Ovary (tissue), 9 donors: Measurements from ENCODE around the gene SMARCD1. TPM values are rescaled to one million over a fixed set of nuclear protein-coding genes. Genes with fewer than 3 reads are reported as not detected.

Experiments used
- DNase-seq, 5 donors: peaks; one replicate each; pipeline ENCODE4 v3.0.0-alpha.2; 2019 to 2020
- H3K27ac ChIP-seq, 2 donors: fragments of 200-600 bp; one replicate each; pipeline versions ENCODE4 v1.5.1 to v1.8.0; 2019 to 2022
- H3K27me3 ChIP-seq: fragments of 200-600 bp; one replicate; pipeline ENCODE4 v1.8.0; 2022
- H3K36me3 ChIP-seq: fragments of 200-600 bp; sonication (generic); one replicate; pipeline ENCODE4 v1.5.1; 2019
- H3K4me1 ChIP-seq: one replicate; pipeline ENCODE4 v1.8.1; 2013; ENCODE audit warnings: mild to moderate bottlenecking, moderate library complexity; ENCODE audit not compliant: insufficient read depth
- H3K4me3 ChIP-seq: fragments of 200-600 bp; sonication (generic); one replicate; pipeline ENCODE4 v1.5.1; 2017
- H3K9me3 ChIP-seq, 2 donors: fragments of 200-600 bp in 1 of 2; sonication (generic) in 1 of 2; one replicate each; pipeline versions ENCODE4 v1.5.1 to v1.8.1; 2013 to 2019; ENCODE audit warnings: mild to moderate bottlenecking in 1 of 2, moderate library complexity in 1 of 2
- CTCF ChIP-seq, 3 donors: fragments of 450-650 bp in 2 of 3; fragments of 200-600 bp in 1 of 3; IDR thresholded peaks; one replicate each; pipeline versions ENCODE4 v1.5.1 to v1.8.0; 2016 to 2022; ENCODE audit warnings: antibody characterized with exemption in 3 of 3, mild to moderate bottlenecking in 1 of 3
- EP300 ChIP-seq: sonication (generic); formaldehyde crosslinking; IDR thresholded peaks from one replicate; pipeline ENCODE4 v1.6.1; 2017; ENCODE audit warnings: antibody characterized with exemption
- POLR2A ChIP-seq: fragments of 450-650 bp; IDR thresholded peaks from one replicate; pipeline ENCODE4 v1.6.1; 2017; ENCODE audit warnings: antibody characterized with exemption, mild to moderate bottlenecking, moderate library complexity
- WGBS, 3 donors: extraction: QIAGEN DNeasy Blood & Tissue Kit in 1 of 3; methylation state at CpG; one replicate each; pipeline versions ENCODE4 v1.1.5 to v1.1.7; 2013 to 2017; 5-methylcytosine and 5-hydroxymethylcytosine counted together
- intact Hi-C, 4 donors: fragments of 100-400 bp; cut with DNase I; formaldehyde crosslinking; loops; one replicate each; pipeline versions ENCODE4 v1.11.0 to v1.15.1; 2022 to 2023
- polyA plus RNA-seq, 2 donors: library from polyadenylated mRNA; stranded (reverse); fragments of 200-250 nt in 1 of 2; fragments of 350-450 nt in 1 of 2; fragmentation: Illumina TruSeq in 1 of 2; extraction: RNeasy Lipid Tissue Mini Kit (QIAGEN cat#74804) in 1 of 2; gene quantifications; one replicate each; pipeline ENCODE4 v1.2.3, GENCODE V29; 2013 to 2014
- total RNA-seq, 7 donors: library from RNA; depleted of rRNA in 2 of 7; stranded (reverse); fragments of >200 nt in 2 of 7; fragmentation: NEBNext Ultra II Directional in 3 of 7; extraction: Animal tissue kit (Norgen Biotek cat#: 25700) in 3 of 7; gene quantifications; one replicate each; pipeline versions ENCODE4 v1.1.0 to v1.2.4, GENCODE V29; 2016 to 2023
- donor health status: DM: no; HTN: no; CAD: no; lungs with moderate emphysema.
- donor health status: DM: no; HTN: no; CAD: no.
- donor health status: Bipolar disorder and iron deficiency.
- donor health status: DM: yes; HTN: yes; CAD: no.
- donor health status: DM: no; HTN: no; CAD: no.
- donor health status: DM: yes; HTN: yes; CAD: no.

SMARCD1 gene
- total and polyA plus RNA-seq, 9 donors = 26.1 to 57.7 (median 50.7) TPM

GRCh38 chr12:50043854-50044253 is 41.3 kb upstream of the SMARCD1 start:
- no peak overlapping the region for H3K4me3 ChIP-seq
- no peak for TF ChIP-seq CTCF (IDR thresholded peaks at IDR 0.05)
- TF ChIP-seq POLR2A = no peak
- no peak for TF ChIP-seq EP300
- DNase-seq = no peak
- no peaks in the 10 kb centered on the region for H3K9me3 ChIP-seq
- H3K27me3 ChIP-seq = no peaks in the 10 kb centered on the region
- WGBS, 3 donors = 64 to 77% (median 67%) methylated on average over 6 of the region's 6 CpGs
- H3K36me3 ChIP-seq = no peaks in the 10 kb centered on the region
- no peaks in the 10 kb centered on the region for H3K4me1 ChIP-seq
- intact Hi-C loops = no loop called here
- H3K27ac ChIP-seq = no peak overlapping the region

GRCh38 chr12:50047693-50048250 is 37.4 kb upstream of the SMARCD1 start:
- H3K27ac ChIP-seq = no peak overlapping the region
- H3K36me3 ChIP-seq = no peaks in the 10 kb centered on the region
- peak in 1 of 5 donors; percentile 5 for DNase-seq
- H3K27me3 ChIP-seq = no peaks in the 10 kb centered on the region
- intact Hi-C loops = no loop called here
- no peaks in the 10 kb centered on the region for H3K9me3 ChIP-seq
- 86 to 91% (median 88%) methylated on average over 7 of the region's 7 CpGs for WGBS, 3 donors
- peaks cover 2% of the 10 kb centered on the region for H3K4me1 ChIP-seq
- TF ChIP-seq EP300 (no peak), CTCF (IDR thresholded peaks at IDR 0.05) (no peak), POLR2A (no peak)
- no peak overlapping the region for H3K4me3 ChIP-seq

GRCh38 chr12:50049254-50050118 is 35.7 kb upstream of the SMARCD1 start:
- no peak overlapping the region for H3K4me3 ChIP-seq
- no peak for DNase-seq
- TF ChIP-seq CTCF (IDR thresholded peaks at IDR 0.05) = no peak
- no peak for TF ChIP-seq EP300
- TF ChIP-seq POLR2A = no peak
- peaks cover 2% of the 10 kb centered on the region for H3K4me1 ChIP-seq
- H3K27ac ChIP-seq = no peak overlapping the region
- H3K9me3 ChIP-seq = no peaks in the 10 kb centered on the region
- intact Hi-C loops = loop anchor here in 3 of 4 donors (5.0 to 10.0 kb wide), 3 partner anchors 77 to 185 kb away; partner anchors contain the start of genes AQP5 (in 1 of the 3) and AQP6 (in 1 of the 3)
- no peaks in the 10 kb centered on the region for H3K27me3 ChIP-seq
- H3K36me3 ChIP-seq = no peaks in the 10 kb centered on the region
- 67 to 82% (median 80%) methylated on average over 3 of the region's 3 CpGs for WGBS, 3 donors

GRCh38 chr12:50050119-50050385 is 35.1 kb upstream of the SMARCD1 start:
- intact Hi-C loops = loop anchor here in 3 of 4 donors (5.0 to 10.0 kb wide), 3 partner anchors 78 to 185 kb away; partner anchors contain the start of genes AQP5 (in 1 of the 3) and AQP6 (in 1 of the 3)
- H3K27ac ChIP-seq = peak overlapping the region in 1 of 2 donors; percentile 10
- peak overlapping the region; percentile 24 for H3K4me3 ChIP-seq

More at GRCh38 chr12:50050119-50050385, 35.1 kb upstream of the SMARCD1 start:
- Histone ChIP-seq H3K4me1 (peaks cover 2% of the 10 kb centered on the region), H3K36me3 (no peaks in the 10 kb centered on the region), H3K9me3 (no peaks in the 10 kb centered on the region), H3K27me3 (no peaks in the 10 kb centered on the region)
- TF ChIP-seq POLR2A (no peak), CTCF (IDR thresholded peaks at IDR 0.05) (no peak), EP300 (no peak)
- DNase-seq = no peak
- 44 to 52% (median 49%) methylated on average over 3 of the region's 3 CpGs for WGBS, 3 donors
